ENCODE data around the gene CD52. TPM values are rescaled to one million over a fixed set of nuclear protein-coding genes. Genes with fewer than 3 reads are reported as not detected.

The CD52 gene
- 1 to 10 TPM; 1.7 to 8.7 (median 4.8) TPM for polyA plus RNA-seq (ENCODE audit: insufficient read length in 4 of 4)

GRCh38 chr1:26317612-26318337 is at the start of gene CD52:
TSS of gene CD52 (plus strand) at chr1:26317958. CDS start at chr1:26318018, 60 bp downstream.
- DNase-seq (ENCODE audit: low read depth in 4 of 4, low spot score in 3 of 4): no peak

GRCh38 chr1:26268290-26269197 is 49.2 kb upstream of the CD52 start:
- no peak for DNase-seq (ENCODE audit: low read depth in 4 of 4, low spot score in 3 of 4)

GRCh38 chr1:26269198-26269550 is 48.6 kb upstream of the CD52 start:
- DNase-seq (ENCODE audit: low read depth in 4 of 4, low spot score in 3 of 4): no peak

- no peak for DNase-seq (ENCODE audit: low read depth in 4 of 4, low spot score in 3 of 4)
These were observed 42.8 kb upstream of the CD52 start for GRCh38 chr1:26274801-26275425.

- peak; percentile 53 to 68 (median 64) for DNase-seq (ENCODE audit: low read depth in 4 of 4, low spot score in 3 of 4)
These were observed 42.0 kb upstream of the CD52 start for GRCh38 chr1:26275580-26276431.

GRCh38 chr1:26276432-26276838 is 41.3 kb upstream of the CD52 start:
- no peak for DNase-seq (ENCODE audit: low read depth in 4 of 4, low spot score in 3 of 4)

- no peak for DNase-seq (ENCODE audit: low read depth in 4 of 4, low spot score in 3 of 4)
These were observed 40.5 kb upstream of the CD52 start for GRCh38 chr1:26277261-26277661.

- no peak for DNase-seq (ENCODE audit: low read depth in 4 of 4, low spot score in 3 of 4)
These were observed 40.0 kb upstream of the CD52 start for GRCh38 chr1:26277719-26278118.

- no peak for DNase-seq (ENCODE audit: low read depth in 4 of 4, low spot score in 3 of 4)
These were observed 39.5 kb upstream of the CD52 start for GRCh38 chr1:26278303-26278702.

GRCh38 chr1:26278724-26279455 is 38.9 kb upstream of the CD52 start:
- no peak for DNase-seq (ENCODE audit: low read depth in 4 of 4, low spot score in 3 of 4)

GRCh38 chr1:26279456-26280332 is 38.1 kb upstream of the CD52 start, which contains the start of gene SH3BGRL3:
TSS of gene SH3BGRL3 (plus strand) at chr1:26280086. CDS start at chr1:26280156, 70 bp downstream.
- peak; percentile 64 to 68 (median 67) for DNase-seq (ENCODE audit: low read depth in 4 of 4, low spot score in 3 of 4)

GRCh38 chr1:26280333-26281042 is 37.3 kb upstream of the CD52 start:
- DNase-seq (ENCODE audit: low read depth in 4 of 4, low spot score in 3 of 4): no peak

GRCh38 chr1:26281091-26281958 is 36.4 kb upstream of the CD52 start:
- no peak for DNase-seq (ENCODE audit: low read depth in 4 of 4, low spot score in 3 of 4)

- peak in 1 of 4 donors; percentile 56 for DNase-seq (ENCODE audit: low read depth in 4 of 4, low spot score in 3 of 4)
These were observed 35.8 kb upstream of the CD52 start for GRCh38 chr1:26281971-26282370.

GRCh38 chr1:26282401-26282918 is 35.3 kb upstream of the CD52 start:
- DNase-seq (ENCODE audit: low read depth in 4 of 4, low spot score in 3 of 4): no peak

- DNase-seq (ENCODE audit: low read depth in 4 of 4, low spot score in 3 of 4): no peak
These were observed 34.4 kb upstream of the CD52 start for GRCh38 chr1:26283279-26283853.
